Astrocyte of the spinal cord (primary cell): ENCODE data around the gene PRMT9.

Experiments
- DNase-seq: peaks from one replicate; pipeline ENCODE4 v3.0.0; 2011; ENCODE audit warnings: low read depth, low spot score
- H3K4me3 ChIP-seq: 2 replicates; pipeline ENCODE4 v1.5.1; 2011; ENCODE audit warnings: low read depth, mild to moderate bottlenecking, low read length, moderate library complexity
- CTCF ChIP-seq: IDR thresholded peaks from 2 replicates; pipeline ENCODE4 v1.5.1; 2012; ENCODE audit warnings: low read depth, mild to moderate bottlenecking, low read length, inconsistent platforms
- in situ Hi-C: cut with HindIII; loops from 2 replicates; pipeline ENCODE4 v1.10.0; 2017; ENCODE audit warnings: low sequenced_read_pairs

PRMT9 gene

GRCh38 chr4:147617173-147617840 is 66.7 kb downstream of the PRMT9 start, which contains the start of gene TMEM184C:
TSS of gene TMEM184C (plus strand) at chr4:147617397. CDS start at chr4:147617957, 560 bp downstream.
- H3K4me3 ChIP-seq: peak within 1 kb of the TSS; percentile 95
- TF ChIP-seq CTCF: peak; percentile 17
- DNase-seq: peak; percentile 96
- in situ Hi-C loops: no loop called here

DNA sequence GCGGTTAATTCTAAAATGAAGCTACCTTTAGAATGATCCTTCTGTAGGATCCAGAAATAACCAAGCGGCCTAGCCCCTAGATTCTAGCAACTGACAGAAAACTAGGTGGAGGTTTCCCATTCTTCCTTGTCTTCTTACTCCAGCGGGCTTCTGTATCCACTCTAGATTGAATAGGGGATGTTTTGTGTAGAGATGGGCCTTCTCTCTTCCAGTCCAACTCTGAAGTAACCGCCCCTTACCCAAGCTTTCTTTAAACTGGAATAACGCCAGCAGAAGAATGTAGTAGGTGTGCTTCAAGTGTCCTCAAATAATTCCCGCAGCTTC is 67.2 kb downstream of the PRMT9 start:
- TF ChIP-seq CTCF: no peak
- in situ Hi-C loops: no loop called here
- DNase-seq: no peak
- H3K4me3 ChIP-seq: peak overlapping the region; percentile 95

DNA sequence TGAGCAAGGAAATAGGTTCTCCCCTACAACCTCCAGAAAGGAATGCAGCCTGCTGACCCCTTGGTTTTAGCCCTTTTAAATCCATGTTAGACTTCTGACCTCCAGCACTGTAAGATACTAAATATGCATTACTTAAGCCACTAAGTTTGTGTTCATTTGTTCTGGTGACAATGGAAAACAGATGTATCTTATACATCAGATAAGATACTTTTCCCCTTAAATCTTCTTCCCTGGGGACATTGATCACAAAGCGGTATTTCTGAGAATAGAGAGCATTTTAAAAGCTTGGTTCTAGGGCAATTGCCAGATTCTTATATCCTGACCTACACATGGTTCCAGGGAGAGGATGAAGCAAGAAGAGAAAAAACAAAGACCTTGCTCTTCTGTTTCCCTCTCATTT is 73.3 kb downstream of the PRMT9 start:
- TF ChIP-seq CTCF: no peak
- no peak overlapping the region for H3K4me3 ChIP-seq
- in situ Hi-C loops: no loop called here
- DNase-seq: peak; percentile 27

- DNase-seq: no peak
- in situ Hi-C loops: no loop called here
- no peak for TF ChIP-seq CTCF
- no peak overlapping the region for H3K4me3 ChIP-seq
Measured at GRCh38 chr4:147607471-147607870, 76.5 kb downstream of the PRMT9 start.

DNA sequence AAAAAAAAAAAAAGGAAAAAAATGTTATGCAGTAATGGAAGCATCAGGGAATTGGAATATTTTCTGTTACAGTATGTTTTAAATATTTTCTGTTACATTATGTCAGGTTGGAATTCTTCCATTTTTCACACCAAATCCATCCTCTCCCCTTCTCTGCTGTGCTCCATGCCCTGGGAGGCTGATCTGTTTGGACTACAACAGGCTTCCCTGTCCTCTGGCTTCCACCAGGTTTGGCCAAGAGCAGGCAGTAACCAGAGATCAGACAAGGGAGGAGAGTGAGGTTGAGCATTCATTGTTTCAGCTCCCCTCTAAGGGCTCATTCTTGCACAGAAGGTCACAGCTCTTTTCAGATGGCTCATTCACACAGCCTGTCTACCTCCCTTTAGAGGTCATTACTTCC is 78.5 kb downstream of the PRMT9 start:
- H3K4me3 ChIP-seq: no peak overlapping the region
- TF ChIP-seq CTCF: no peak
- in situ Hi-C loops: no loop called here
- DNase-seq: no peak

GRCh38 chr4:147599769-147600168 is 84.2 kb downstream of the PRMT9 start:
- DNase-seq: no peak
- no peak overlapping the region for H3K4me3 ChIP-seq
- in situ Hi-C loops: no loop called here
- no peak for TF ChIP-seq CTCF
